ENCODE measurements around the gene TULP4. TPM values are rescaled to one million over a fixed set of nuclear protein-coding genes. Genes with fewer than 3 reads are reported as not detected.

The TULP4 gene
- total RNA-seq, 2 experiments from 2014 or later: 18.4 to 18.5 TPM

DNA sequence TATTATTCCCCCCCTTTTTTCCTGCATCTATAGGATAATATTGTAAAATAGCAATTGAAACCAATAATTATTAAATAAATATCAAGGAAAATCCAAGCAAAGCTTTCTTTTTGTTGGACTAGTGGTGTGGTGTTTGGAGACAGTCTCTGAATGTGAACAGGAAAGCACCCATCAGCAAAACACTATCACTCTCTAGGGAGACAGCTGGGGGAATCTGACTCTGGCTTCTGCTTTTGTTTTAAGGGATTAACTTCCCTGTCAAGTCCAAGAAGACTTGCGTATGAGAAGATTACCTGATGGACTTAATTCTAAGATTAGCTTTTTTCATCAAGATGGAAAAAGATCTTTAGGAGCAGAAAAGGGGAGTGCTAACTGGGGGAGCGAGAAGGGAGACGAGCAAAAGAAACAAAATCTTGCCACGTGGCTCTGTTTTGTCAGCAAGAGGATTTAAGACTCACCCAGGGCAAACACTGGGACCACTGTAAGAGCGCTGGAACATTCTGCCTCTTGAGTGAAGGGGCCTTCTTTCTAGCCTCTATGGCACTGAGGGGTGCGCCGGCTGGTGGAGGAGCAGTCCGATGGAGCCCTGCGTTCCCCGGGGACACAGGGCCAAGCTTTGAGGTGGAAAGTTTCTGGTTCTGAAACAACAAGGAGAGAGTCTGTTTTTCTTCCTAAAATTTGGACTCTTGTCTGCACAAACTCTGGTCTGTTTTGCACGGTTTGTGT is 570 bp downstream of the TULP4 start:
- peaks cover 4% of the 10 kb centered on the region for H3K9me3 Mint-ChIP-seq
- no peak overlapping the region for H3K27ac Mint-ChIP-seq
- TF ChIP-seq, protein P1, sequence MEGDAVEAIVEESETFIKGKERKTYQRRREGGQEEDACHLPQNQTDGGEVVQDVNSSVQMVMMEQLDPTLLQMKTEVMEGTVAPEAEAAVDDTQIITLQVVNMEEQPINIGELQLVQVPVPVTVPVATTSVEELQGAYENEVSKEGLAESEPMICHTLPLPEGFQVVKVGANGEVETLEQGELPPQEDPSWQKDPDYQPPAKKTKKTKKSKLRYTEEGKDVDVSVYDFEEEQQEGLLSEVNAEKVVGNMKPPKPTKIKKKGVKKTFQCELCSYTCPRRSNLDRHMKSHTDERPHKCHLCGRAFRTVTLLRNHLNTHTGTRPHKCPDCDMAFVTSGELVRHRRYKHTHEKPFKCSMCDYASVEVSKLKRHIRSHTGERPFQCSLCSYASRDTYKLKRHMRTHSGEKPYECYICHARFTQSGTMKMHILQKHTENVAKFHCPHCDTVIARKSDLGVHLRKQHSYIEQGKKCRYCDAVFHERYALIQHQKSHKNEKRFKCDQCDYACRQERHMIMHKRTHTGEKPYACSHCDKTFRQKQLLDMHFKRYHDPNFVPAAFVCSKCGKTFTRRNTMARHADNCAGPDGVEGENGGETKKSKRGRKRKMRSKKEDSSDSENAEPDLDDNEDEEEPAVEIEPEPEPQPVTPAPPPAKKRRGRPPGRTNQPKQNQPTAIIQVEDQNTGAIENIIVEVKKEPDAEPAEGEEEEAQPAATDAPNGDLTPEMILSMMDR (IDR thresholded peaks at IDR 0.05): no peak
- DNase-seq (no peak), ATAC-seq (no peak)
- CTCF ChIA-PET: no interaction called here
- H3K4me1 Mint-ChIP-seq (ENCODE audit: low read depth): peaks cover 8% of the 10 kb centered on the region
- POLR2A ChIA-PET: no interaction called here
- peaks cover 42% of the 10 kb centered on the region for H3K36me3 Mint-ChIP-seq (ENCODE audit: low read depth)
- intact Hi-C loops (cut with micrococcal nuclease): no loop called here
- H3K4me3 Mint-ChIP-seq: no peak overlapping the region
- no peaks in the 10 kb centered on the region for H3K27me3 Mint-ChIP-seq

DNA sequence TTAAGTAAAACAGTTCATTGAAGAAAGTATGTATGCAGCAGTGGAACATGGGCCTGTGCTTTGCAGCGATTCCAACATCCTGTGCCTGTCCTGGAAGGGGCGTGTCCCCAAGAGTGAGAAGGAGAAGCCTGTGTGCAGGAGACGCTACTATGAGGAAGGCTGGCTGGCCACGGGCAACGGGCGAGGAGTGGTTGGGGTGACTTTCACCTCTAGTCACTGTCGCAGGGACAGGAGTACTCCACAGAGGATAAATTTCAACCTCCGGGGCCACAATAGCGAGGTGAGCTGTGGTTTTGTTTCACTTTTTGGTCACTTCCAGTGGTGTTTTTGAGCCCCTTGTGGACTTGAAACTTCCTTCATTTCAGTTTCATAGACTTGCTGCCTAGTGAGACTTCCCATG is 1.7 kb downstream of the TULP4 start:
- ChIA-PET CTCF (no interaction called here), POLR2A (no interaction called here)
- DNase-seq (peak; percentile 13), ATAC-seq (peak; percentile 45)
- TF ChIP-seq, protein P1 (IDR thresholded peaks at IDR 0.05): no peak
- Mint-ChIP-seq H3K36me3 (ENCODE audit: low read depth) (peaks cover 44% of the 10 kb centered on the region), H3K27me3 (no peaks in the 10 kb centered on the region), H3K9me3 (peaks cover 4% of the 10 kb centered on the region), H3K4me1 (ENCODE audit: low read depth) (peaks cover 8% of the 10 kb centered on the region), H3K27ac (no peak overlapping the region), H3K4me3 (no peak overlapping the region)
- intact Hi-C loops (cut with micrococcal nuclease): no loop called here

DNA sequence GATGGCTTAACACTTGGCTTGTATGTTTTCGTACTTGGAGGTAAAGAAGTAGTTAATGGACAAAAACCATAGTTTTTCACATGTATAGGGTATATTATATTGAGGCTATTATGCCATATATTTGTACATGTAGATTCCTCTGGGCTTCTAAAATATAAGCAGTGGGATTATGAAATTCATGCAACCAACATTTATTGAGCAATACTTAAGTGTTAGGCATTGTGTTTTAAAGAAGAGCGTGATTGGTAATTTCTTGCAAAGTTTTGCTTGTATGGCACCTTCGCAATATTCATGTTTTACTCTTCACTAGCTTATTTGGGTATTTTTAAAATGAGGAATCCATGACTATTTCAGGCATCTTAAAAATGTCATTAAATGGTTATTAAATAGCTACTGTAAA is 2.5 kb downstream of the TULP4 start:
- ATAC-seq (no peak), DNase-seq (no peak)
- ChIA-PET POLR2A (no interaction called here), CTCF (no interaction called here)
- TF ChIP-seq, protein P1 (IDR thresholded peaks at IDR 0.05): no peak
- H3K9me3 Mint-ChIP-seq: peaks cover 4% of the 10 kb centered on the region
- no peaks in the 10 kb centered on the region for H3K27me3 Mint-ChIP-seq
- H3K27ac Mint-ChIP-seq: no peak overlapping the region
- intact Hi-C loops (cut with micrococcal nuclease): no loop called here
- no peak overlapping the region for H3K4me3 Mint-ChIP-seq
- peaks cover 44% of the 10 kb centered on the region for H3K36me3 Mint-ChIP-seq (ENCODE audit: low read depth)
- peaks cover 13% of the 10 kb centered on the region for H3K4me1 Mint-ChIP-seq (ENCODE audit: low read depth)

DNA sequence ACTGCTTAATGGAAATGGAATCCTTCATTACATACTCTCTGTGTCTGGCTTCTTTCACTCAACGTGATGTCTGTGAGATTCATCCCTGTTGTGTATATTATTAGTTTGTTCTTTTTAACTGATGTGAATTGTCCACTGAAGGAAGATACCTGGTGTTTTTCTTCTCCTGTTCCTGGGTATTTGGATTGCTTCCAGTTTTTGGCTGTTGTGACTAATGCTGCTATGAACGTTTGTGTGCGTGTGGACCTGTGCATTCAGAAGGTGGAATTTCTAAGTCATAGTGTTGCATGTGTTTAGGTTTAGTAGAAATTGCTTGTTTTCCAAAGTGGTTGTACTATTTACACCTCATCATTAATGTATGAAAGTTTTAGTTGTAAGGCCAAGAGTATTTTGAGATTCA is 3.8 kb downstream of the TULP4 start:
- Mint-ChIP-seq H3K27me3 (no peaks in the 10 kb centered on the region), H3K36me3 (ENCODE audit: low read depth) (peaks cover 46% of the 10 kb centered on the region), H3K27ac (no peak overlapping the region), H3K9me3 (peaks cover 4% of the 10 kb centered on the region), H3K4me3 (no peak overlapping the region), H3K4me1 (ENCODE audit: low read depth) (peaks cover 18% of the 10 kb centered on the region)
- ChIA-PET POLR2A (no interaction called here), CTCF (no interaction called here)
- ATAC-seq (no peak), DNase-seq (no peak)
- intact Hi-C loops (cut with micrococcal nuclease): no loop called here
- TF ChIP-seq, protein P1 (IDR thresholded peaks at IDR 0.05): no peak

DNA sequence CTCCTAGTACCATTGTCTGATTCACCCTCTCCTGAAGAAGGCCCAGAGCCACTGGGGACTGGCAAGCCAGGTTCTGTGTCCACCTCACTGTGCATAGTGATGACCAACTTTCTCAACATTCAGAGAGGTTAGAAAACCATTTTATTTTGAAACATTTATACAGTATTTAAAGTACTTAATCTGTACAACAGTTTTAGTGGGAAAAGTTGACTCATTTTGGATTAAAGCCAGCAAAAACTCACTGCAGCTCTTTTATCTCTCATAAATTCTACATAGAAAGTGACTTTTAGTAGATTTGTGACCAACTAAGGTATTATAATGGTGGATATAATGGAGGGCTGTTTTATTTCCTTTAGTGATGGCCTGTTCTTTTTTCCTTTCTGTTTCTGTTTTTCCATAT is 9.7 kb downstream of the TULP4 start:
- peaks cover 13% of the 10 kb centered on the region for H3K36me3 Mint-ChIP-seq (ENCODE audit: low read depth)
- CTCF ChIA-PET: interaction anchor here (2.6 kb wide), 1 partner anchor 101 kb away, joined by 7 read pairs; no protein-coding TSS in a partner anchor
- POLR2A ChIA-PET: no interaction called here
- ATAC-seq (no peak), DNase-seq (no peak)
- peaks cover 52% of the 10 kb centered on the region for H3K4me1 Mint-ChIP-seq (ENCODE audit: low read depth)
- no peaks in the 10 kb centered on the region for H3K9me3 Mint-ChIP-seq
- TF ChIP-seq, protein P1 (IDR thresholded peaks at IDR 0.05): no peak
- H3K4me3 Mint-ChIP-seq: no peak overlapping the region
- peak overlapping the region; percentile 32 for H3K27ac Mint-ChIP-seq
- H3K27me3 Mint-ChIP-seq: no peaks in the 10 kb centered on the region
- intact Hi-C loops (cut with micrococcal nuclease): no loop called here

Data from activated CD8-positive, alpha-beta T cell treated with anti-CD3 and anti-CD28 coated beads for 36 hours (primary cell).